Caco-2 (cell line): Measurements from ENCODE around the gene CFAP69. TPM values are rescaled to one million over a fixed set of nuclear protein-coding genes. Genes with fewer than 3 reads are reported as not detected.

Source experiments
- BruUV-seq: library from RNA; stranded (reverse); fragments of 400-500 nt; replicated peaks from 2 replicates; lab custom pipeline; 2021; lab: Mats Ljungman, UMichigan
- CTCF ChIA-PET: fragments of 300-600 bp; sonication (Branson Sonifier 250); formaldehyde crosslinking; loops from one replicate; lab custom pipeline; 2022; ENCODE audit warnings: antibody characterized with exemption; lab: Charles Lee
- POLR2A ChIA-PET: fragments of 300-600 bp; sonication (Branson Sonifier 250); formaldehyde crosslinking; loops from one replicate; lab custom pipeline; 2022; ENCODE audit warnings: antibody characterized with exemption; lab: Charles Lee
- DNase-seq, 2 experiments: peaks; one replicate each; pipeline versions ENCODE4 v3.0.0 to v3.0.0-alpha.2; 2020 to 2022
- H3K27me3 ChIP-seq: replicated peaks from 2 replicates; pipeline ENCODE4 v1.6.0; 2011; ENCODE audit warnings: low read length; ENCODE audit not compliant: control insufficient read depth, insufficient read depth
- H3K36me3 ChIP-seq: 2 replicates; pipeline ENCODE4 v1.5.1; 2011; ENCODE audit warnings: low read length; ENCODE audit not compliant: control insufficient read depth, insufficient read depth
- H3K4me1 ChIP-seq: fragments of 250-450 bp; sonication (Bioruptor Pico); 2 replicates; pipeline ENCODE4 v1.5.1; 2020; ENCODE audit warnings: mild to moderate bottlenecking
- H3K4me3 ChIP-seq: 2 replicates; pipeline ENCODE4 v1.5.1; 2011; ENCODE audit warnings: low read depth, mild to moderate bottlenecking, control low read depth, low read length
- H3K9me3 ChIP-seq: fragments of 250-450 bp; sonication (Bioruptor Pico); 2 replicates; pipeline ENCODE4 v1.5.1; 2020; ENCODE audit warnings: mild to moderate bottlenecking, moderate library complexity
- H3K27ac Mint-ChIP-seq: one replicate; pipeline ENCODE4 v1.8.0; 2022; ENCODE audit warnings: mixed read lengths; ENCODE audit not compliant: unreplicated experiment
- H3K27me3 Mint-ChIP-seq: one replicate; pipeline ENCODE4 v1.8.0; 2022; ENCODE audit warnings: mixed read lengths; ENCODE audit not compliant: insufficient read depth, unreplicated experiment
- H3K36me3 Mint-ChIP-seq: one replicate; pipeline ENCODE4 v1.8.0; 2022; ENCODE audit warnings: mild to moderate bottlenecking, mixed read lengths; ENCODE audit not compliant: insufficient read depth, unreplicated experiment
- H3K4me1 Mint-ChIP-seq: one replicate; pipeline ENCODE4 v1.8.0; 2022; ENCODE audit warnings: low read depth, mixed read lengths; ENCODE audit not compliant: unreplicated experiment
- H3K4me3 Mint-ChIP-seq: one replicate; pipeline ENCODE4 v1.8.0; 2022; ENCODE audit warnings: mild to moderate bottlenecking, moderate library complexity, mixed read lengths; ENCODE audit not compliant: unreplicated experiment
- H3K9me3 Mint-ChIP-seq: one replicate; pipeline ENCODE4 v1.8.0; 2022; ENCODE audit warnings: mixed read lengths; ENCODE audit not compliant: unreplicated experiment
- intact Hi-C: fragments of 100-400 bp; cut with micrococcal nuclease; formaldehyde crosslinking; loops from one replicate; pipeline ENCODE4 v1.10.0; 2022; ENCODE audit not compliant: unreplicated experiment
- total RNA-seq: library from RNA; stranded (reverse); gene quantifications from 2 replicates; pipeline ENCODE4 v1.2.3, GENCODE V29; 2022
- TF ChIP-seq, protein P1 (sequence below), 2 experiments: fragments of 200-600 bp in 1 of 2; IDR thresholded peaks; 1 replicate in 1 of 2; 2 replicates in 1 of 2; pipeline versions ENCODE4 v1.5.1 to v1.8.0; 2011 to 2022; ENCODE audit warnings: antibody characterized with exemption in 1 of 2, control low read depth in 1 of 2, inconsistent platforms in 1 of 2, low read depth in 1 of 2, low read length in 1 of 2, mild to moderate bottlenecking in 1 of 2, moderate library complexity in 1 of 2; ENCODE audit not compliant: insufficient read depth in 1 of 2, severe bottlenecking in 1 of 2, unreplicated experiment in 1 of 2

Gene CFAP69
- total RNA-seq, 1 experiment from 2014 or later = 4.8 TPM

DNA sequence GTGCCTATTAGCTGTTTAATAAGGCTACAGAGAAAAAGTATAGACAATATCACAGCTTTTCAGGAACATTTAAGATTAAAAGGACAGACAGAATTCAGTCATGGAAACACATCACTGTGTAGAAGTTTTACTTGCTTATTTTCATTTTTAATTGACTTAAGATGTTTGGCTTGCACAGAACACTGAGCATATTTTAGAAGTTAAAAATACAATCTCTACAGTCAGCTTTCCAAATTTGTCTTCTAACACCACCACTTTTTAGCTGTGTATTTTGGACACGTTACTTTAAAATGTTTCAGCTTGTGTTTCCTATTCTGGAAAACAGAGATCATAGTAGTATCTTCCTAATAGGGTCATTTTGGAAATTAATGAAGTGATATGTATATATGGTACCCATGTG, 11.8 kb downstream of the CFAP69 start:
- intact Hi-C loops = no loop called here
- ChIA-PET POLR2A (no interaction called here), CTCF (no interaction called here)
- Mint-ChIP-seq H3K4me3 (no peak overlapping the region), H3K27me3 (no peaks in the 10 kb centered on the region), H3K36me3 (no peaks in the 10 kb centered on the region), H3K9me3 (no peaks in the 10 kb centered on the region), H3K27ac (no peak overlapping the region), H3K4me1 (no peaks in the 10 kb centered on the region)
- H3K36me3 ChIP-seq = no peaks in the 10 kb centered on the region
- no peaks in the 10 kb centered on the region for H3K27me3 ChIP-seq
- TF ChIP-seq, protein P1, sequence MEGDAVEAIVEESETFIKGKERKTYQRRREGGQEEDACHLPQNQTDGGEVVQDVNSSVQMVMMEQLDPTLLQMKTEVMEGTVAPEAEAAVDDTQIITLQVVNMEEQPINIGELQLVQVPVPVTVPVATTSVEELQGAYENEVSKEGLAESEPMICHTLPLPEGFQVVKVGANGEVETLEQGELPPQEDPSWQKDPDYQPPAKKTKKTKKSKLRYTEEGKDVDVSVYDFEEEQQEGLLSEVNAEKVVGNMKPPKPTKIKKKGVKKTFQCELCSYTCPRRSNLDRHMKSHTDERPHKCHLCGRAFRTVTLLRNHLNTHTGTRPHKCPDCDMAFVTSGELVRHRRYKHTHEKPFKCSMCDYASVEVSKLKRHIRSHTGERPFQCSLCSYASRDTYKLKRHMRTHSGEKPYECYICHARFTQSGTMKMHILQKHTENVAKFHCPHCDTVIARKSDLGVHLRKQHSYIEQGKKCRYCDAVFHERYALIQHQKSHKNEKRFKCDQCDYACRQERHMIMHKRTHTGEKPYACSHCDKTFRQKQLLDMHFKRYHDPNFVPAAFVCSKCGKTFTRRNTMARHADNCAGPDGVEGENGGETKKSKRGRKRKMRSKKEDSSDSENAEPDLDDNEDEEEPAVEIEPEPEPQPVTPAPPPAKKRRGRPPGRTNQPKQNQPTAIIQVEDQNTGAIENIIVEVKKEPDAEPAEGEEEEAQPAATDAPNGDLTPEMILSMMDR (IDR thresholded peaks at IDR 0.05; ENCODE audit: insufficient read depth in 1 of 2, low read depth in 1 of 2, low read length in 1 of 2, severe bottlenecking in 1 of 2, unreplicated experiment in 1 of 2) = no peak
- no TSS peak for BruUV-seq
- H3K4me1 ChIP-seq = no peaks in the 10 kb centered on the region
- no peaks in the 10 kb centered on the region for H3K9me3 ChIP-seq
- no peak for DNase-seq
- H3K4me3 ChIP-seq = no peak overlapping the region

DNA sequence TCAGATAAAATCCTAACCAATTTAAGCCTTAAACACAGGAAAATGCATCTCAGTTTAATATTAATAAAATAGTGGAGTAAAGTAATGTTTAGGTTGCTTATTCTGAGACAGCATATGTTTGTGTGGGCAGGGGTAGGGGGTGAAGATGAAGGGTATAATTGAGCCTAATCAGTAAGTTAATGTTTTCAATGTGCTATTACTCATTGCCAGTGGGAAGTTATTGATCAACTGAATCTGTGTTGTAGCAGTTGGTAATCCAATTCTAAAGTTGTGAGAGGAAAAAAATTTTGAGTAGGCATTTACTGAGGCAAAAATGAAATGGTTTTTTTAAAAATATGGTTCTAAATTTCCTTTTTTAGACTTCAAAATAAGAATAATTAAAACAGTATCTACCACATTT, 16.5 kb downstream of the CFAP69 start:
- H3K36me3 Mint-ChIP-seq = no peaks in the 10 kb centered on the region
- Histone ChIP-seq H3K4me3 (no peak overlapping the region), H3K27me3 (no peaks in the 10 kb centered on the region), H3K9me3 (no peaks in the 10 kb centered on the region), H3K36me3 (no peaks in the 10 kb centered on the region), H3K4me1 (no peaks in the 10 kb centered on the region)
- H3K27me3 Mint-ChIP-seq = no peaks in the 10 kb centered on the region
- no TSS peak for BruUV-seq
- H3K27ac Mint-ChIP-seq = no peak overlapping the region
- TF ChIP-seq, protein P1 (IDR thresholded peaks at IDR 0.05; ENCODE audit: insufficient read depth in 1 of 2, low read depth in 1 of 2, low read length in 1 of 2, severe bottlenecking in 1 of 2, unreplicated experiment in 1 of 2) = no peak
- intact Hi-C loops = loop anchor here (5.0 kb wide), 1 partner anchor 166 kb away; no protein-coding TSS in a partner anchor
- DNase-seq = no peak
- H3K4me1 Mint-ChIP-seq = no peaks in the 10 kb centered on the region
- POLR2A ChIA-PET = no interaction called here
- H3K4me3 Mint-ChIP-seq = no peak overlapping the region
- no peaks in the 10 kb centered on the region for H3K9me3 Mint-ChIP-seq
- CTCF ChIA-PET = interaction anchor here (0.7 to 1.6 kb wide), 3 partner anchors 50 to 649 kb away, joined by 3 to 5 read pairs (median 4); partner anchors contain the start of gene STEAP1

DNA sequence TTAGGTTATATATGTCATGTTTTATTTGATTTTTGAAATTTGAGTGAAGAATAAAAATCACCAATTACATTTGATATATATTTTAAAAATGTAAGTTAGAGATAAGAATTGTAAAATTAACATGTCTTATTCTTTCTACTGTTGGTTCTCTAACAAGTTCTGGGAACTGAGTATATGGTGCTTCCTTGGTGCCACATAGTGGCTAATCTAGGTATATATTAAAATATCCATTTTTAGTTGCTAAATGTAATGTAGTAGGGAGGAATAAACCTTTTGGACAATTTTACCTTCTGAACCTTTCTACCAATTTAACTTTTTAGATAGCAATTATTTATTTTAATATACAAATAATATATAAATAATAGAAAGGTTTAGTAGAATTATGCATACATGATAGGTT, 17.5 kb downstream of the CFAP69 start:
- Mint-ChIP-seq H3K9me3 (no peaks in the 10 kb centered on the region), H3K4me3 (no peak overlapping the region), H3K36me3 (no peaks in the 10 kb centered on the region), H3K4me1 (no peaks in the 10 kb centered on the region), H3K27me3 (no peaks in the 10 kb centered on the region), H3K27ac (no peak overlapping the region)
- intact Hi-C loops = loop anchor here (1.0 to 5.0 kb wide), 4 partner anchors 36 to 165 kb away; partner anchors contain the start of genes STEAP1 and STEAP2
- DNase-seq = peak in 1 of 2 experiments; percentile 24
- TF ChIP-seq, protein P1 (IDR thresholded peaks at IDR 0.05; ENCODE audit: insufficient read depth in 1 of 2, low read depth in 1 of 2, low read length in 1 of 2, severe bottlenecking in 1 of 2, unreplicated experiment in 1 of 2) = peak; percentile 45 to 48
- no TSS peak for BruUV-seq
- Histone ChIP-seq H3K4me3 (no peak overlapping the region), H3K36me3 (no peaks in the 10 kb centered on the region), H3K27me3 (no peaks in the 10 kb centered on the region), H3K4me1 (peaks cover 9% of the 10 kb centered on the region), H3K9me3 (no peaks in the 10 kb centered on the region)
- ChIA-PET POLR2A (no interaction called here), CTCF (no interaction called here)
